ENCODE measurements around the gene CDKL5.
"Not testable (repeated sequence)": the region's sequence is repeated elsewhere in the genome, so short reads cannot be mapped to it uniquely, and the experiment has no call there.

GRCh38 chrX:18433288-18433687 is 7.9 kb downstream of the CDKL5 start:
- not testable (repeated sequence) for TF ChIP-seq CTCF (IDR thresholded peaks at IDR 0.05); EZH2 (IDR thresholded peaks at IDR 0.05; ENCODE audit: borderline replicate concordance, insufficient read depth, low read depth, low read length, poor library complexity, severe bottlenecking)

Measured in B cell (primary cell).